PFSK-1 (cell line): ENCODE results near the gene CCER1.

Source experiments
- TAF1 ChIP-seq: IDR thresholded peaks from 2 replicates; pipeline ENCODE4 v1.6.1; 2012; ENCODE audit warnings: low read length, control low read depth, borderline replicate concordance; ENCODE audit not compliant: insufficient read depth
- TF ChIP-seq, protein P1 (sequence below), 2 experiments: IDR thresholded peaks; 2 replicates each; pipeline versions ENCODE4 v1.6.1 to v1.8.0; 2011 to 2012; ENCODE audit warnings: low read depth in 2 of 2, low read length in 2 of 2, control low read depth in 1 of 2, inconsistent platforms in 1 of 2, mild to moderate bottlenecking in 1 of 2, moderate library complexity in 1 of 2; ENCODE audit not compliant: insufficient read depth in 1 of 2

- TF ChIP-seq, protein P1, sequence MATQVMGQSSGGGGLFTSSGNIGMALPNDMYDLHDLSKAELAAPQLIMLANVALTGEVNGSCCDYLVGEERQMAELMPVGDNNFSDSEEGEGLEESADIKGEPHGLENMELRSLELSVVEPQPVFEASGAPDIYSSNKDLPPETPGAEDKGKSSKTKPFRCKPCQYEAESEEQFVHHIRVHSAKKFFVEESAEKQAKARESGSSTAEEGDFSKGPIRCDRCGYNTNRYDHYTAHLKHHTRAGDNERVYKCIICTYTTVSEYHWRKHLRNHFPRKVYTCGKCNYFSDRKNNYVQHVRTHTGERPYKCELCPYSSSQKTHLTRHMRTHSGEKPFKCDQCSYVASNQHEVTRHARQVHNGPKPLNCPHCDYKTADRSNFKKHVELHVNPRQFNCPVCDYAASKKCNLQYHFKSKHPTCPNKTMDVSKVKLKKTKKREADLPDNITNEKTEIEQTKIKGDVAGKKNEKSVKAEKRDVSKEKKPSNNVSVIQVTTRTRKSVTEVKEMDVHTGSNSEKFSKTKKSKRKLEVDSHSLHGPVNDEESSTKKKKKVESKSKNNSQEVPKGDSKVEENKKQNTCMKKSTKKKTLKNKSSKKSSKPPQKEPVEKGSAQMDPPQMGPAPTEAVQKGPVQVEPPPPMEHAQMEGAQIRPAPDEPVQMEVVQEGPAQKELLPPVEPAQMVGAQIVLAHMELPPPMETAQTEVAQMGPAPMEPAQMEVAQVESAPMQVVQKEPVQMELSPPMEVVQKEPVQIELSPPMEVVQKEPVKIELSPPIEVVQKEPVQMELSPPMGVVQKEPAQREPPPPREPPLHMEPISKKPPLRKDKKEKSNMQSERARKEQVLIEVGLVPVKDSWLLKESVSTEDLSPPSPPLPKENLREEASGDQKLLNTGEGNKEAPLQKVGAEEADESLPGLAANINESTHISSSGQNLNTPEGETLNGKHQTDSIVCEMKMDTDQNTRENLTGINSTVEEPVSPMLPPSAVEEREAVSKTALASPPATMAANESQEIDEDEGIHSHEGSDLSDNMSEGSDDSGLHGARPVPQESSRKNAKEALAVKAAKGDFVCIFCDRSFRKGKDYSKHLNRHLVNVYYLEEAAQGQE (IDR thresholded peaks at IDR 0.05; ENCODE audit: insufficient read depth in 1 of 2, low read depth in 2 of 2, low read length in 2 of 2) = no peak
- TF ChIP-seq TAF1 = no peak
Measured at GRCh38 chr12:90974286-90974685, 19.3 kb upstream of the CCER1 start.
